Adrenal gland (tissue), 5 donors: Measurements from ENCODE around the gene ZBTB14.
A peak's percentile ranks its signal among the peaks of the same experiment; 100 is the strongest.

Experiments
- CTCF ChIP-seq, 6 experiments: fragments of 450-650 bp in 4 of 6; fragments of 200-600 bp in 2 of 6; sonication (generic) in 1 of 6; IDR thresholded peaks; 1 replicate in 5 of 6; 2 replicates in 1 of 6; pipeline versions ENCODE4 v1.5.1 to v1.8.0; 2016 to 2021; ENCODE audit warnings: antibody characterized with exemption in 6 of 6, mild to moderate bottlenecking in 2 of 6, moderate library complexity in 1 of 6
- POLR2A ChIP-seq, 2 donors: fragments of 450-650 bp; IDR thresholded peaks; one replicate each; pipeline ENCODE4 v1.6.1; 2017; ENCODE audit warnings: antibody characterized with exemption in 2 of 2, mild to moderate bottlenecking in 2 of 2, moderate library complexity in 1 of 2
- donor health status: DM: no; HTN: no; CAD: no.

- TF ChIP-seq CTCF (IDR thresholded peaks at IDR 0.05) (no peak), POLR2A (IDR thresholded peaks at IDR 0.05) (peak; percentile 1 to 56)
These were observed 882 bp downstream of the ZBTB14 start for GRCh38 chr18:5294457-5295230.
